AG04449 (cell line): ENCODE results near the gene DOCK9.

Experiments
- CTCF ChIA-PET: fragments of 350-600 bp; formaldehyde crosslinking; extraction: SDS; loops from one replicate; lab custom pipeline; 2021; ENCODE audit warnings: antibody characterized with exemption; lab: Yijun Ruan, JAX
- POLR2A ChIA-PET: fragments of 400-600, 350-600 bp; formaldehyde crosslinking; extraction: SDS; loops from one replicate; lab custom pipeline; 2020; ENCODE audit warnings: antibody characterized with exemption, inconsistent platforms; lab: Yijun Ruan, JAX
- DNase-seq: peaks from one replicate; pipeline ENCODE4 v3.0.0-alpha.2; 2010; ENCODE audit warnings: low read depth, low spot score
- H3K4me3 ChIP-seq: 2 replicates; pipeline ENCODE4 v1.5.1; 2011; ENCODE audit warnings: low read depth, mild to moderate bottlenecking, control low read depth, low read length
- TF ChIP-seq, protein P1 (sequence below): IDR thresholded peaks from one replicate; pipeline ENCODE4 v1.5.1; 2011; ENCODE audit warnings: mild to moderate bottlenecking, moderate library complexity, low read length, control low read depth, inconsistent platforms; ENCODE audit not compliant: insufficient read depth; ENCODE audit errors: missing control alignments

The DOCK9 gene

GRCh38 chr13:98988277-98988676, 10.4 kb upstream of the DOCK9 start:
- H3K4me3 ChIP-seq: no peak overlapping the region
- CTCF ChIA-PET: interaction anchor here (1.0 kb wide), 2 partner anchors 46 to 56 kb away, joined by 3 to 4 read pairs; no protein-coding TSS in a partner anchor
- POLR2A ChIA-PET: no interaction called here
- TF ChIP-seq, protein P1, sequence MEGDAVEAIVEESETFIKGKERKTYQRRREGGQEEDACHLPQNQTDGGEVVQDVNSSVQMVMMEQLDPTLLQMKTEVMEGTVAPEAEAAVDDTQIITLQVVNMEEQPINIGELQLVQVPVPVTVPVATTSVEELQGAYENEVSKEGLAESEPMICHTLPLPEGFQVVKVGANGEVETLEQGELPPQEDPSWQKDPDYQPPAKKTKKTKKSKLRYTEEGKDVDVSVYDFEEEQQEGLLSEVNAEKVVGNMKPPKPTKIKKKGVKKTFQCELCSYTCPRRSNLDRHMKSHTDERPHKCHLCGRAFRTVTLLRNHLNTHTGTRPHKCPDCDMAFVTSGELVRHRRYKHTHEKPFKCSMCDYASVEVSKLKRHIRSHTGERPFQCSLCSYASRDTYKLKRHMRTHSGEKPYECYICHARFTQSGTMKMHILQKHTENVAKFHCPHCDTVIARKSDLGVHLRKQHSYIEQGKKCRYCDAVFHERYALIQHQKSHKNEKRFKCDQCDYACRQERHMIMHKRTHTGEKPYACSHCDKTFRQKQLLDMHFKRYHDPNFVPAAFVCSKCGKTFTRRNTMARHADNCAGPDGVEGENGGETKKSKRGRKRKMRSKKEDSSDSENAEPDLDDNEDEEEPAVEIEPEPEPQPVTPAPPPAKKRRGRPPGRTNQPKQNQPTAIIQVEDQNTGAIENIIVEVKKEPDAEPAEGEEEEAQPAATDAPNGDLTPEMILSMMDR: no peak
- DNase-seq: no peak

- POLR2A ChIA-PET: no interaction called here
- H3K4me3 ChIP-seq: no peak overlapping the region
- DNase-seq: no peak
- CTCF ChIA-PET: interaction anchor here (1.0 kb wide), 1 partner anchor 47 kb away, joined by 4 read pairs; no protein-coding TSS in a partner anchor
- TF ChIP-seq, protein P1: no peak
These were observed 9.4 kb upstream of the DOCK9 start for GRCh38 chr13:98987275-98987674.

- TF ChIP-seq, protein P1: no peak
- H3K4me3 ChIP-seq: no peak overlapping the region
- DNase-seq: no peak
- POLR2A ChIA-PET: no interaction called here
- CTCF ChIA-PET: no interaction called here
These were observed 8.5 kb upstream of the DOCK9 start for GRCh38 chr13:98986226-98986846.

DNA sequence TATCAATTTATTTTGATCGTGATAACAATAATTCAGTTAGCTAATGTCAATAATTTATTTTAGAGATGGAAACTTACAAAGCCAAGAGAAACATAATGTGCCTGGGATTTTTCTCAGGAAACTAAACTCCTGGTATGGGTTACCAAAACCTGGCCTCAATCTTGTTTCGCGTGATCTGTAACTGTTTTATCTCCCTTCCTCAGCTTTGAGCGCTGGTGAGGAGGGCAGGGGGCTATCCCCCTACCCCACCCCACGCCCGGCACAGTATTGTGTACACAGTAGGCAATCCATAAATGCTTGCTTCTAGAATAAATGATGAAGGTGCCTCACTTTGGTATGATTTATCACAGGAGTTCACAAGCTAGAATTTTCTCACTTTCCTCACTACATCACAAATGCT, 7.7 kb upstream of the DOCK9 start:
- POLR2A ChIA-PET: no interaction called here
- TF ChIP-seq, protein P1: no peak
- no peak for DNase-seq
- no peak overlapping the region for H3K4me3 ChIP-seq
- CTCF ChIA-PET: no interaction called here

DNA sequence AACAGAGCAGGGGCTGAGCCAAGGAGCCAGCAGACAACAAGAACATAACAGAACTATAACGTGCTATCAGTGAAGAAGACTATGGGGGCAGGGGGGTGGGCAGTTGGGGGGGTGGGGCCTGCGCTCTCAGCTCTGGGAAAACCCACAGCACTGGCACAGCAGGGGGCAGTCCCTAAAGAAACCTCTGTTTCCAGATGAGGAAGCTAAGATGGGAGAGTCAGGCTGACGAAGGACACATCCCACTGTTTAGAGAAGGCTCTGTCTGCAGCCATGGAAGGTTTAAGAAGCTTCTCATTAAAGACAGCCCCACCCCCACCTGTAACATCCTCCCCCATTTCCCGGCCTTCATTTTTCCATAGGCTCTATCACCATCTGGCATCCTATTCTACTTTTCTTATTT, 7.1 kb upstream of the DOCK9 start:
- POLR2A ChIA-PET: no interaction called here
- CTCF ChIA-PET: interaction anchor here (0.8 to 1.1 kb wide), 2 partner anchors 12 to 273 kb away, joined by 3 read pairs; no protein-coding TSS in a partner anchor
- TF ChIP-seq, protein P1: no peak
- DNase-seq: no peak
- H3K4me3 ChIP-seq: no peak overlapping the region

DNA sequence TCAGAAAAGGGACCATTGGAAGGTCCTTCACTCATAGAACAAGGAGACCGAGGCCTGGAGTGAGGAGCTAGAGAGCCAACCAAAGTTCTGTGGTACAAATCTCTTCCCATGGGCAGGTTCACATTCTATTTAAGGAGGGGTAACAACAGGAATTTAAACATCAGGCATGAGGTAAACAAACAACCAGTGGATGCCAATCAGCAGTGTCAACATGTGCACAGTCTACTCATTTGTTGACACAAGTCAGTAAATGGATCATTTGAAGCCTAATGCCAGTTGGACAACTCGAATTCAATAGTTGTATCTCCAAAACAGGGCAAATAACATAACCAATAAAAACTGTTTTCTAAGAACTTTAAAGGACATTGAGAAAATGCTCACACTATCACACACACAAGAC, 6.3 kb upstream of the DOCK9 start:
- DNase-seq: no peak
- ChIA-PET CTCF (interaction anchor here (0.8 to 1.1 kb wide), 2 partner anchors 11 to 273 kb away, joined by 3 read pairs; no protein-coding TSS in a partner anchor), POLR2A (no interaction called here)
- TF ChIP-seq, protein P1: no peak
- no peak overlapping the region for H3K4me3 ChIP-seq
